SJSA1 (cell line): ENCODE data around the gene HS6ST3. TPM values are rescaled to one million over a fixed set of nuclear protein-coding genes. Genes with fewer than 3 reads are reported as not detected.
"Not testable (repeated sequence)": the region's sequence is repeated elsewhere in the genome, so short reads cannot be mapped to it uniquely, and the experiment has no call there.

Experiments
- DNase-seq, 2 experiments: peaks; one replicate each; pipeline ENCODE4 v3.0.0-alpha.2; 2015 to 2020; ENCODE audit warnings: low spot score in 2 of 2, low read depth in 1 of 2
- H3K27ac ChIP-seq: fragments of 250-450 bp; sonication (Bioruptor Pico); 2 replicates; pipeline ENCODE4 v1.5.1; 2020; ENCODE audit warnings: mild to moderate bottlenecking, moderate library complexity
- H3K27me3 ChIP-seq: fragments of 250-450 bp; sonication (Bioruptor Pico); replicated peaks from 2 replicates; pipeline ENCODE4 v1.5.1; 2020; ENCODE audit warnings: mild to moderate bottlenecking, moderate library complexity
- H3K36me3 ChIP-seq: fragments of 250-450 bp; sonication (Bioruptor Pico); 2 replicates; pipeline ENCODE4 v1.5.1; 2020; ENCODE audit warnings: mild to moderate bottlenecking
- H3K4me1 ChIP-seq: fragments of 250-450 bp; sonication (Bioruptor Pico); replicated peaks from 2 replicates; pipeline ENCODE4 v1.6.1; 2021; ENCODE audit warnings: mild to moderate bottlenecking
- H3K4me3 ChIP-seq: fragments of 250-450 bp; sonication (Bioruptor Pico); 2 replicates; pipeline ENCODE4 v1.5.1; 2020; ENCODE audit warnings: mild to moderate bottlenecking
- H3K9me3 ChIP-seq: fragments of 250-450 bp; sonication (Bioruptor Pico); replicated peaks from 2 replicates; pipeline ENCODE4 v1.5.1; 2020; ENCODE audit warnings: mild to moderate bottlenecking
- total RNA-seq: library from RNA; depleted of rRNA; stranded (reverse); fragments of >200 nt; shearing (Covaris generic); gene quantifications from 2 replicates; pipeline ENCODE4 v1.2.3, GENCODE V29; 2014; rRNA removed

The HS6ST3 gene
- total RNA-seq: 0.03 TPM in 1 of 2 replicates, not detected in the other

- peaks cover 96% of the 10 kb centered on the region for H3K27me3 ChIP-seq
- H3K4me1 ChIP-seq: peaks cover 17% of the 10 kb centered on the region
- no peaks in the 10 kb centered on the region; the same call in 1 of the 2 replicates for H3K9me3 ChIP-seq
- H3K36me3 ChIP-seq: no peaks in the 10 kb centered on the region
- H3K27ac ChIP-seq: no peak within 1 kb of the TSS
- H3K4me3 ChIP-seq: peak within 1 kb of the TSS; percentile 18
- DNase-seq: peak in 1 of 2 experiments; percentile 61
Measured at GRCh38 chr13:96089749-96090239, at the start of gene HS6ST3. Gene HS6ST3, plus strand, starts transcription at chr13:96090107.

GRCh38 chr13:96041326-96042110, 48.4 kb upstream of the HS6ST3 start:
- peaks cover 6% of the 10 kb centered on the region for H3K9me3 ChIP-seq
- DNase-seq: no peak
- H3K27ac ChIP-seq: no peak overlapping the region
- no peaks in the 10 kb centered on the region for H3K27me3 ChIP-seq
- peaks cover 28% of the 10 kb centered on the region for H3K36me3 ChIP-seq
- H3K4me3 ChIP-seq: no peak overlapping the region
- H3K4me1 ChIP-seq: no peaks in the 10 kb centered on the region

- no peak for DNase-seq
- H3K4me3 ChIP-seq: no peak overlapping the region
- peaks cover 6% of the 10 kb centered on the region for H3K9me3 ChIP-seq
- H3K27ac ChIP-seq: no peak overlapping the region
- H3K27me3 ChIP-seq: no peaks in the 10 kb centered on the region
- H3K36me3 ChIP-seq: peaks cover 23% of the 10 kb centered on the region
- H3K4me1 ChIP-seq: no peaks in the 10 kb centered on the region
Measured at GRCh38 chr13:96044238-96044637, 45.7 kb upstream of the HS6ST3 start.

- not testable (repeated sequence) for H3K27ac ChIP-seq, H3K4me3 ChIP-seq, H3K27me3 ChIP-seq, H3K4me1 ChIP-seq, H3K9me3 ChIP-seq
- DNase-seq: peak in 1 of 2 experiments; percentile 55
- peaks cover 15% of the 10 kb centered on the region for H3K36me3 ChIP-seq
Measured at GRCh38 chr13:96046449-96047126, 43.3 kb upstream of the HS6ST3 start.

- peaks cover 14% of the 10 kb centered on the region for H3K4me1 ChIP-seq
- not testable (repeated sequence) for H3K4me3 ChIP-seq, H3K27ac ChIP-seq, H3K9me3 ChIP-seq, DNase-seq
- H3K27me3 ChIP-seq: peaks cover 12% of the 10 kb centered on the region
- H3K36me3 ChIP-seq: peaks cover 21% of the 10 kb centered on the region
Measured at GRCh38 chr13:96050955-96051354, 39.0 kb upstream of the HS6ST3 start.

GRCh38 chr13:96051491-96051890, 38.4 kb upstream of the HS6ST3 start:
- peaks cover 14% of the 10 kb centered on the region for H3K4me1 ChIP-seq
- H3K9me3 ChIP-seq, DNase-seq, H3K4me3 ChIP-seq, H3K27ac ChIP-seq: not testable (repeated sequence)
- H3K36me3 ChIP-seq: peaks cover 16% of the 10 kb centered on the region
- peaks cover 12% of the 10 kb centered on the region for H3K27me3 ChIP-seq

- Histone ChIP-seq H3K27me3 (peaks cover 12% of the 10 kb centered on the region), H3K4me3 (peak overlapping the region; percentile 89), H3K4me1 (peaks cover 14% of the 10 kb centered on the region), H3K36me3 (peaks cover 11% of the 10 kb centered on the region)
- H3K27ac ChIP-seq, H3K9me3 ChIP-seq, DNase-seq: not testable (repeated sequence)
Measured at GRCh38 chr13:96051946-96052345, 38.0 kb upstream of the HS6ST3 start.

- H3K27ac ChIP-seq: peak overlapping the region; percentile 66
- H3K9me3 ChIP-seq: no peaks in the 10 kb centered on the region
- H3K36me3 ChIP-seq: peaks cover 10% of the 10 kb centered on the region
- H3K4me3 ChIP-seq: peak overlapping the region; percentile 89
- H3K4me1 ChIP-seq: peaks cover 14% of the 10 kb centered on the region
- H3K27me3 ChIP-seq: peaks cover 15% of the 10 kb centered on the region
- DNase-seq: no peak
Measured at GRCh38 chr13:96052656-96053002, 37.3 kb upstream of the HS6ST3 start.

GRCh38 chr13:96053003-96053703, 36.8 kb upstream of the HS6ST3 start, which contains the start of gene UGGT2:
Gene UGGT2, minus strand, starts transcription at chr13:96053401. Its CDS starts 89 bp downstream, at chr13:96053312.
- peak; percentile 100 for DNase-seq
- Histone ChIP-seq H3K36me3 (peaks cover 10% of the 10 kb centered on the region), H3K27me3 (peaks cover 20% of the 10 kb centered on the region), H3K4me1 (peaks cover 14% of the 10 kb centered on the region), H3K9me3 (no peaks in the 10 kb centered on the region), H3K4me3 (peak within 1 kb of the TSS; percentile 89), H3K27ac (peak within 1 kb of the TSS; percentile 66)

- Histone ChIP-seq H3K27ac (no peak overlapping the region), H3K36me3 (no peaks in the 10 kb centered on the region), H3K9me3 (0 out of 2 replicates have a peak, but pooled peaks cover 3% of the 10 kb centered on the region), H3K4me3 (no peak overlapping the region), H3K27me3 (peaks cover 73% of the 10 kb centered on the region), H3K4me1 (no peaks in the 10 kb centered on the region)
- DNase-seq: no peak
Measured at GRCh38 chr13:96065849-96066248, 24.1 kb upstream of the HS6ST3 start.

GRCh38 chr13:96068729-96069128, 21.2 kb upstream of the HS6ST3 start:
- H3K27ac ChIP-seq: no peak overlapping the region
- no peaks in the 10 kb centered on the region for H3K36me3 ChIP-seq
- H3K4me3 ChIP-seq: no peak overlapping the region
- DNase-seq: no peak
- H3K9me3 ChIP-seq: peaks cover 4% of the 10 kb centered on the region; the same call in 1 of the 2 replicates
- H3K4me1 ChIP-seq: no peaks in the 10 kb centered on the region
- H3K27me3 ChIP-seq: peaks cover 72% of the 10 kb centered on the region

- no peak overlapping the region for H3K4me3 ChIP-seq
- peaks cover 7% of the 10 kb centered on the region; the same call in 1 of the 2 replicates for H3K9me3 ChIP-seq
- H3K36me3 ChIP-seq: no peaks in the 10 kb centered on the region
- H3K27me3 ChIP-seq: peaks cover 62% of the 10 kb centered on the region
- H3K27ac ChIP-seq: no peak overlapping the region
- no peak for DNase-seq
- no peaks in the 10 kb centered on the region for H3K4me1 ChIP-seq
Measured at GRCh38 chr13:96071504-96071903, 18.4 kb upstream of the HS6ST3 start.

- Histone ChIP-seq H3K36me3 (no peaks in the 10 kb centered on the region), H3K27me3 (peaks cover 69% of the 10 kb centered on the region), H3K4me1 (no peaks in the 10 kb centered on the region), H3K9me3 (peaks cover 7% of the 10 kb centered on the region; the same call in 1 of the 2 replicates), H3K4me3 (no peak overlapping the region), H3K27ac (no peak overlapping the region)
- no peak for DNase-seq
Measured at GRCh38 chr13:96072392-96072791, 17.5 kb upstream of the HS6ST3 start.
